Endothelial cell (in vitro differentiated cells): ENCODE measurements around the gene OR6C76. TPM values are rescaled to one million over a fixed set of nuclear protein-coding genes. Genes with fewer than 3 reads are reported as not detected.

Experiments
- DNase-seq: peaks from one replicate; pipeline ENCODE4 v3.0.0; 2021; ENCODE audit warnings: low spot score
- H3K27ac Mint-ChIP-seq: one replicate; pipeline ENCODE4 v1.8.0; 2021; ENCODE audit warnings: mixed read lengths, inconsistent platforms; ENCODE audit not compliant: unreplicated experiment
- H3K27me3 Mint-ChIP-seq: one replicate; pipeline ENCODE4 v1.8.0; 2021; ENCODE audit warnings: mild to moderate bottlenecking, moderate library complexity, mixed read lengths, inconsistent platforms; ENCODE audit not compliant: unreplicated experiment
- H3K36me3 Mint-ChIP-seq: one replicate; pipeline ENCODE4 v1.8.0; 2021; ENCODE audit warnings: mild to moderate bottlenecking, low read depth, mixed read lengths, inconsistent platforms; ENCODE audit not compliant: unreplicated experiment
- H3K4me1 Mint-ChIP-seq: one replicate; pipeline ENCODE4 v1.8.0; 2021; ENCODE audit warnings: mild to moderate bottlenecking, mixed read lengths, inconsistent platforms; ENCODE audit not compliant: unreplicated experiment
- H3K4me3 Mint-ChIP-seq: one replicate; pipeline ENCODE4 v1.8.0; 2021; ENCODE audit warnings: mild to moderate bottlenecking, mixed read lengths, inconsistent platforms; ENCODE audit not compliant: unreplicated experiment
- H3K9me3 Mint-ChIP-seq: one replicate; pipeline ENCODE4 v1.8.0; 2021; ENCODE audit warnings: mixed read lengths, inconsistent platforms; ENCODE audit not compliant: unreplicated experiment
- long read RNA-seq: library from polyadenylated mRNA; unstranded; transcript quantifications from one replicate; pipeline ENCODE4 v2.0.0, GENCODE V29; 2020; ENCODE audit not compliant: unreplicated experiment
- total RNA-seq: library from RNA; stranded (reverse); fragmentation: NEBNext Ultra II Directional; extraction: Animal tissue kit (Norgen Biotek cat#: 25700); gene quantifications from one replicate; pipeline ENCODE4 v1.2.1, GENCODE V29; 2021; ENCODE audit not compliant: unreplicated experiment
- TF ChIP-seq, protein P1 (sequence below): fragments of 200-600 bp; sonication (generic); IDR thresholded peaks from one replicate; pipeline ENCODE4 v1.5.0; 2021; ENCODE audit warnings: antibody characterized with exemption; ENCODE audit not compliant: unreplicated experiment

Gene OR6C76
- not detected for total RNA-seq
- long read RNA-seq: 0 reads

DNA sequence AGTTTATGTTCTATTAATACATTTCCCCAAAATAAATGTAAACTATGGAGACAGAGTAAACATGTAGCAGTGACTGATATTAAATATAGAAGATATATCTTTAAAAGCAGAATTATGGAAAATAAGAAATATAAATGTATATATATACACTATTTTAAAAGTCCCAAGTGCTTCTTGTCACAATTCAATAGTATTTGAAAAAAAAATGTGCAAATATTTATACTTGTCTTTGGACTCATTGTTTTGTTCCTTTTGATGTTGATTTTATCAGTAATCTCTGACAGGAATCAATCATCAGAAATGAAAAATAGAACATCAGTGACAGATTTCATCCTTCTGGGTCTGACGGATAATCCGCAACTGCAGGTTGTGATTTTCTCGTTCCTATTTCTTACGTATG is at the start of gene OR6C76:
OR6C76 (plus strand) TSS at position 301 of the 400 bp plus-strand sequence; CDS start at position 301, 0 bp downstream.
- H3K27ac Mint-ChIP-seq: no peak within 1 kb of the TSS
- DNase-seq: no peak
- no peaks in the 10 kb centered on the region for H3K27me3 Mint-ChIP-seq
- TF ChIP-seq, protein P1, sequence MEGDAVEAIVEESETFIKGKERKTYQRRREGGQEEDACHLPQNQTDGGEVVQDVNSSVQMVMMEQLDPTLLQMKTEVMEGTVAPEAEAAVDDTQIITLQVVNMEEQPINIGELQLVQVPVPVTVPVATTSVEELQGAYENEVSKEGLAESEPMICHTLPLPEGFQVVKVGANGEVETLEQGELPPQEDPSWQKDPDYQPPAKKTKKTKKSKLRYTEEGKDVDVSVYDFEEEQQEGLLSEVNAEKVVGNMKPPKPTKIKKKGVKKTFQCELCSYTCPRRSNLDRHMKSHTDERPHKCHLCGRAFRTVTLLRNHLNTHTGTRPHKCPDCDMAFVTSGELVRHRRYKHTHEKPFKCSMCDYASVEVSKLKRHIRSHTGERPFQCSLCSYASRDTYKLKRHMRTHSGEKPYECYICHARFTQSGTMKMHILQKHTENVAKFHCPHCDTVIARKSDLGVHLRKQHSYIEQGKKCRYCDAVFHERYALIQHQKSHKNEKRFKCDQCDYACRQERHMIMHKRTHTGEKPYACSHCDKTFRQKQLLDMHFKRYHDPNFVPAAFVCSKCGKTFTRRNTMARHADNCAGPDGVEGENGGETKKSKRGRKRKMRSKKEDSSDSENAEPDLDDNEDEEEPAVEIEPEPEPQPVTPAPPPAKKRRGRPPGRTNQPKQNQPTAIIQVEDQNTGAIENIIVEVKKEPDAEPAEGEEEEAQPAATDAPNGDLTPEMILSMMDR: no peak
- no peaks in the 10 kb centered on the region for H3K36me3 Mint-ChIP-seq
- no peaks in the 10 kb centered on the region for H3K4me1 Mint-ChIP-seq
- no peaks in the 10 kb centered on the region for H3K9me3 Mint-ChIP-seq
- no peak within 1 kb of the TSS for H3K4me3 Mint-ChIP-seq

DNA sequence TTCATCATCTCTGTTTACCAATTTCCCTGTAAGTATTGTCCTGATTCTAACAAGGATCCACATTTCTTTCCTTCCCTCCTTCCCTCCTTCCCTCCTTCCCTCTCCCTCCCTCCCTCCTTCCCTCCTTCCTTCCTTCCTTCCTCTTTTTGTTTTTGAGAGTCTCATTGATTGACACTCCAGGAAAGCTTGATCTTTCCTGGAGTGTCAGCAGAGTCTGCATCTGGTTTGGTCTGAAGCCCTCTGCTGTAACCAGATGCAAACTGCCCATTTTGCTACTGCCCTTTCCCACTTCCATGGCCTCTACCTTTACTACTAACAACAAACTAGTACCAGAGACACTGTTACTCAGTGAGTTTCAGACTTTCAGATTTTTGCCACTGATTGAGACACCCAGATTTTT is 40.2 kb upstream of the OR6C76 start:
- Mint-ChIP-seq H3K4me1 (peaks cover 13% of the 10 kb centered on the region), H3K27me3 (no peaks in the 10 kb centered on the region), H3K9me3 (no peaks in the 10 kb centered on the region), H3K27ac (peak overlapping the region; percentile 62), H3K4me3 (no peak overlapping the region), H3K36me3 (no peaks in the 10 kb centered on the region)
- TF ChIP-seq, protein P1: no peak
- no peak for DNase-seq

DNA sequence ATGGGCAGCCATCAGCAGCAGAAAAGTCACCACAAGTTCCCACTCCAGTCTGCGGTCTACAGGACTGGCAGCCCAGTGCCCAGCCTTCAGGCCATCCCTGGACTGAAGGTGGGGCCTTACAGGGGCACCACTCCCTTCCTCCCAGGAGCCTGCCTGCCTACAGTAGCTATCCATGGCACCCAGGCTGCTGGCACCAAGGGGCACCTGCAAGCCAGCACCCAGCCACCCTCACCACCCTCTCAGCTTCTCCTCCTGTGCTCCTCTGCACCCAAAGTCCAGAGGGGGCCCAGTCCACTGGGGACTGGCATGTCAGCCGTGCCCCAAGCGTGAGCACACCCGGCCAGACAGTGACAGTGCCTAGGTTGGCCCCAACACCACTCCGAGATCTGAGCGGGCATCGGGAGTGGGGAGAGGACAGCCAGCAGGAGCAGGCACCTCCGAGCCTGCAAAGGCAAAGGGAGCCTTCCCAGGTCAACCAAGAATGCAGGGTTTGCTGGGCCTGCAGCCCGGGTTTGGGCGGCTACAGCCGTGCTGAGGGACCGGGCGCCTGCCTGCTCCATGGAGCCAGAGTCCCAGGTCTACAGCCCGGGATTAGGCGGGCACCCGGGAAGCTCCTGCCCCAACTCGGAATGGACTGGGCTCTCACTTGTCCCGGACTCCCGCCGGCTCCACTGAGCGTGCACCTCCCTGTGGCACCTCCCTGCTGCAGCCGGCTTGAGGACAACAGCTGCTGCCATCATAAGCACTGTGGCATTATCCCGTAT is 33.8 kb upstream of the OR6C76 start:
- DNase-seq: no peak
- H3K9me3 Mint-ChIP-seq: no peaks in the 10 kb centered on the region
- peaks cover 2% of the 10 kb centered on the region for H3K27me3 Mint-ChIP-seq

DNA sequence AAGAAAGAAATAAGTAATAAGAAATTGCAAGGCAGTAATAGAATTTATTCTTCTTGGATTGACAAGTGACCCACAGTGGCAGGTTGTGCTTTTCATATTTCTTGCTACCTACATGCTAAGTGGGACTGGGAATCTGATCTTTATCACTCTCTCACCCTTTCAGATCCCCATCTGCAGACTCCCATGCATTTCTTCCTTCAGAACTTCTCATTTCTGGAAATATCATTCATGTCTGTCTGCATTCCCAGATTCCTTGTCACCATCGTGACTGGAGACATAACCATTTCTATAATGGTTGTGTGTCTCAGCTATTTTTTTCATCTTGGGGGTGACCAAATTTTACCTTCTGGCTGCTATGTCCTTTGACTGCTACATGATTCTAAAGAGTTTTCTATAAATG is 29.7 kb upstream of the OR6C76 start:
- no peak overlapping the region for H3K4me3 Mint-ChIP-seq
- H3K27ac Mint-ChIP-seq: no peak overlapping the region
- no peak for DNase-seq
- peaks cover 2% of the 10 kb centered on the region for H3K27me3 Mint-ChIP-seq
- H3K9me3 Mint-ChIP-seq: no peaks in the 10 kb centered on the region
- TF ChIP-seq, protein P1: no peak
- no peaks in the 10 kb centered on the region for H3K36me3 Mint-ChIP-seq
- H3K4me1 Mint-ChIP-seq: no peaks in the 10 kb centered on the region

More for the DNA sequence above, 33.8 kb upstream of the OR6C76 start:
- Mint-ChIP-seq H3K27ac (no peak overlapping the region), H3K4me1 (no peaks in the 10 kb centered on the region), H3K36me3 (no peaks in the 10 kb centered on the region), H3K4me3 (no peak overlapping the region)
- TF ChIP-seq, protein P1: no peak

DNA sequence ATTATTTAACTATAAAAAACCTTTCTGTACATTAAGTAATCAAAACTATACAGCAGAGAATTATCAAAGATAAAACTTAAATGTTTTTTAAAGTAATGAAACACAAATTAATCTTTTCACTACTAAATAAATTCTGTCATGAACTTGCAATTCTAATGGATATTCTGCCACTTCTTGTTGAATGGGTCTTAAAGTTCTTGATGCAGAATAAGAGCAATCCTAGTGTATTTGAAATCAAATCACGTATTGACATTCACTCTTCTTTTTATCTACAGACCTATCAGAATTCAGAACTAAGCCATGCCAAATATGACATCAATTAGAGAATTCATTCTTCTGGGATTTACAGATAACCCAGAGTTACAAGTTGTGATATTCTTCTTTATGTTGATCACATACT is 25.8 kb upstream of the OR6C76 start, which contains the start of gene OR6C65:
OR6C65 (plus strand) TSS at position 301 of the 400 bp plus-strand sequence; CDS start at position 301, 0 bp downstream.
- no peaks in the 10 kb centered on the region for H3K9me3 Mint-ChIP-seq
- no peak within 1 kb of the TSS for H3K4me3 Mint-ChIP-seq
- H3K4me1 Mint-ChIP-seq: no peaks in the 10 kb centered on the region
- no peaks in the 10 kb centered on the region for H3K36me3 Mint-ChIP-seq
- no peaks in the 10 kb centered on the region for H3K27me3 Mint-ChIP-seq
- H3K27ac Mint-ChIP-seq: no peak within 1 kb of the TSS
- no peak for DNase-seq
- TF ChIP-seq, protein P1: no peak
